ENCODE data around the gene HERPUD2.

- no peak for TF ChIP-seq CTCF (IDR thresholded peaks at IDR 0.05; ENCODE audit: low read depth, low read length)
- TF ChIP-seq EZH2phosphoT487 (IDR thresholded peaks at IDR 0.05; ENCODE audit: low read depth) = no peak
Measured at GRCh38 chr7:35712563-35713226, 17.8 kb upstream of the HERPUD2 start.

All from OCI-LY3 (cell line).